ENCODE results near the gene PDZRN3. TPM values are rescaled to one million over a fixed set of nuclear protein-coding genes. Genes with fewer than 3 reads are reported as not detected.

PDZRN3 gene
- total RNA-seq, 1 experiment from 2014 or later, result not detected

DNA sequence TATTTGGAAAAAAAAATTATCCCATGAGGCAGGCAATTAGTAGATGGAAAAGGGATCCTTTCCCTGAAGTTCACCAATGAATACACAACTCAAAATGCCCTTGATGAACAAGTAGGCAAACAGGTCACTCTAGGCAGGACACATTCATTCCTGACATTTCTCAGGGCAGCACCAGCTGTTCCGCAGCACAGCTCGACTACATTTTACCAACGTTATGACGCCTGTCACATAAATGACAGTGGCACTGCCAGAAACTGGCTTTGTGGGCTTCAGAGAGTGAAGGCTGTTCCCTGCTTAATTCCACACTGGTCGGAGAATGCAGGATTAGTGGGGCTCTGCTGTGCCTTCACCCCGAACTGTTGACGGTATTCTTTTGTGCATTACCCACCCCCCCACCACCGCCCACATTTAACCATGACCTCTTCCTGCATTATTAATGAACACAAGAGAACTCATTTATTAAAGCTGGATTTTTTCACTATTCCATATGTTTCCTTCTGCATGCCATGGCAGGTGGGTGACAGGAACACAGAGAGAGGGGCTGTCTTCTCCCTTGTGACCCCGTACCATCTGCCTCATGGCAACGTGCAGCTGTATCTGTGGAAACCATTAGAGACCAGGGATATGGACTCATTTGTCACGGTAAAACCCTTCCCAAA, 197.6 kb downstream of the PDZRN3 start:
- in situ Hi-C loops (cut with HindIII; ENCODE audit: low pct_unique_long_range_greater_than_20kb, low sequenced_read_pairs), result no loop called here
- H3K36me3 ChIP-seq (ENCODE audit: control insufficient read depth, insufficient read depth, low read length), result no peaks in the 10 kb centered on the region
- CTCF ChIA-PET, result no interaction called here
- intact Hi-C loops (cut with micrococcal nuclease; ENCODE audit: unreplicated experiment), result no loop called here
- H3K4me3 ChIP-seq (ENCODE audit: low read depth in 2 of 2, low read length in 2 of 2), result no peak overlapping the region
- H3K9me3 ChIP-seq (ENCODE audit: control insufficient read depth, insufficient read depth, low read depth, low read length), result no peaks in the 10 kb centered on the region
- no peak for ATAC-seq
- TF ChIP-seq TCF7L2 (IDR thresholded peaks at IDR 0.05; ENCODE audit: low read depth, low read length), result no peak
- TF ChIP-seq POLR2AphosphoS5 (IDR thresholded peaks at IDR 0.05; ENCODE audit: low read depth, low read length), result no peak
- TF ChIP-seq REST (IDR thresholded peaks at IDR 0.05; ENCODE audit: insufficient read depth in 1 of 2, low read depth in 2 of 2, low read length in 1 of 2), result no peak
- TF ChIP-seq SIN3A (IDR thresholded peaks at IDR 0.05; ENCODE audit: borderline replicate concordance, insufficient read depth, low read depth, low read length), result no peak
- TF ChIP-seq CTCF (IDR thresholded peaks at IDR 0.05), result no peak
- no peaks in the 10 kb centered on the region for H3K27me3 ChIP-seq (ENCODE audit: control insufficient read depth, insufficient read depth, low read length)
- POLR2A ChIA-PET, result no interaction called here
- H3K27ac ChIP-seq (ENCODE audit: low read length), result no peak overlapping the region
- no TSS peak for BruUV-seq (replicated peaks)
- H3K4me1 ChIP-seq (ENCODE audit: control insufficient read depth, insufficient read depth, low read length), result no peaks in the 10 kb centered on the region
- DNase-seq (ENCODE audit: low read depth, low spot score), result no peak

DNA sequence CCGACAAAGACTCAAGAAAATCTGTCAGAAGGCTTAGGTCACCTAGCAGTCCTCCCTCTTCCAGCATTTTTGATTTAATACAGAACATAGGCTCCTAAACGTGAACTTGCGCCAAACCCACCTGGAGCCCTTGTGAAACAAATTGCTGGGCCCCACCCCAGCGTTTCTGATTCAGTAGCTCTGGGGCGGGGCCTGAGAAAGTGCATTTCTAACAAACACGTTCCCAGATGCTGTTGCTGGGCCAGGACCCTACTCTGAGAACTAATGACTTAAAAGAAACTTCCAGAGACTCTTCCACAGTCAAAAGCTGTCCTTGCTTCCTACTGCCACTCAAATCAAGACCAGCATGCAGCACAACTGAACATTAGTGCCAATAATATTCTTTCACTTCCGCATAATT, 198.1 kb downstream of the PDZRN3 start:
- Histone ChIP-seq H3K4me3 (ENCODE audit: low read depth in 2 of 2, low read length in 2 of 2) (no peak overlapping the region), H3K4me1 (ENCODE audit: control insufficient read depth, insufficient read depth, low read length) (no peaks in the 10 kb centered on the region), H3K27ac (ENCODE audit: low read length) (no peak overlapping the region), H3K9me3 (ENCODE audit: control insufficient read depth, insufficient read depth, low read depth, low read length) (no peaks in the 10 kb centered on the region), H3K27me3 (ENCODE audit: control insufficient read depth, insufficient read depth, low read length) (no peaks in the 10 kb centered on the region), H3K36me3 (ENCODE audit: control insufficient read depth, insufficient read depth, low read length) (no peaks in the 10 kb centered on the region)
- intact Hi-C loops (cut with micrococcal nuclease; ENCODE audit: unreplicated experiment), result no loop called here
- in situ Hi-C loops (cut with HindIII; ENCODE audit: low pct_unique_long_range_greater_than_20kb, low sequenced_read_pairs), result no loop called here
- ChIA-PET POLR2A (no interaction called here), CTCF (no interaction called here)
- ATAC-seq (no peak), DNase-seq (ENCODE audit: low read depth, low spot score) (no peak)
- TF ChIP-seq POLR2AphosphoS5 (IDR thresholded peaks at IDR 0.05; ENCODE audit: low read depth, low read length) (no peak), TCF7L2 (IDR thresholded peaks at IDR 0.05; ENCODE audit: low read depth, low read length) (no peak), SIN3A (IDR thresholded peaks at IDR 0.05; ENCODE audit: borderline replicate concordance, insufficient read depth, low read depth, low read length) (no peak), REST (IDR thresholded peaks at IDR 0.05; ENCODE audit: insufficient read depth in 1 of 2, low read depth in 2 of 2, low read length in 1 of 2) (no peak), CTCF (IDR thresholded peaks at IDR 0.05) (no peak)
- BruUV-seq (replicated peaks), result no TSS peak
